ENCODE results near the gene TSPO.

The TSPO gene

GRCh38 chr22:43159484-43160178 is 8.3 kb downstream of the TSPO start:
- no peak for DNase-seq (ENCODE audit: low spot score)

GRCh38 chr22:43160497-43161126 is 9.3 kb downstream of the TSPO start:
- no peak for DNase-seq (ENCODE audit: low spot score)

GRCh38 chr22:43162412-43163150 is 11.2 kb downstream of the TSPO start:
- no peak for DNase-seq (ENCODE audit: low spot score)

- no peak for DNase-seq (ENCODE audit: low spot score)
These were observed 12.0 kb downstream of the TSPO start for GRCh38 chr22:43163241-43163795.

- no peak for DNase-seq (ENCODE audit: low spot score)
These were observed 13.3 kb downstream of the TSPO start for GRCh38 chr22:43164636-43165035.

- no peak for DNase-seq (ENCODE audit: low spot score)
These were observed 15.0 kb downstream of the TSPO start for GRCh38 chr22:43166132-43166930.

- no peak for DNase-seq (ENCODE audit: low spot score)
These were observed 15.7 kb downstream of the TSPO start for GRCh38 chr22:43167001-43167589.

GRCh38 chr22:43168471-43169309 is 17.3 kb downstream of the TSPO start:
- no peak for DNase-seq (ENCODE audit: low spot score)

- DNase-seq (ENCODE audit: low spot score), result no peak
These were observed 18.2 kb downstream of the TSPO start for GRCh38 chr22:43169310-43170130.

GRCh38 chr22:43170131-43170480 is 18.7 kb downstream of the TSPO start:
- DNase-seq (ENCODE audit: low spot score), result no peak

GRCh38 chr22:43171019-43171491 is 19.7 kb downstream of the TSPO start:
- no peak for DNase-seq (ENCODE audit: low spot score)

GRCh38 chr22:43171607-43172006 is 20.2 kb downstream of the TSPO start:
- no peak for DNase-seq (ENCODE audit: low spot score)

- DNase-seq (ENCODE audit: low spot score), result no peak
These were observed 20.8 kb downstream of the TSPO start for GRCh38 chr22:43172191-43172590.

GRCh38 chr22:43173566-43173965 is 22.2 kb downstream of the TSPO start:
- DNase-seq (ENCODE audit: low spot score), result no peak

GRCh38 chr22:43173976-43174720 is 22.8 kb downstream of the TSPO start:
- DNase-seq (ENCODE audit: low spot score), result no peak

- no peak for DNase-seq (ENCODE audit: low spot score)
These were observed 23.7 kb downstream of the TSPO start for GRCh38 chr22:43174941-43175531.

GRCh38 chr22:43176090-43176489 is 24.7 kb downstream of the TSPO start:
- DNase-seq (ENCODE audit: low spot score), result no peak

- no peak for DNase-seq (ENCODE audit: low spot score)
These were observed 26.1 kb downstream of the TSPO start for GRCh38 chr22:43177479-43177878.
